Activated T-helper 1 cell treated with anti-CD3 and anti-CD28 coated beads, Interleukin-12 subunit alpha, Interleukin-12 subunit beta, Interleukin-2, Interleukin-4 antibody, amounts not matched to agents 30 ng/mL and 10 ng/mL and 1 ng/mL, durations not matched to agents 14 hours and 24 hours and 36 hours (primary cell): ENCODE data around the gene MYLK4. TPM values are rescaled to one million over a fixed set of nuclear protein-coding genes. Genes with fewer than 3 reads are reported as not detected.

ENCODE experiments used
- DNase-seq: peaks from one replicate; pipeline ENCODE4 v3.0.0; 2021; ENCODE audit warnings: low spot score
- H3K27ac Mint-ChIP-seq: one replicate; pipeline ENCODE4 v1.8.0; 2021; ENCODE audit warnings: mild to moderate bottlenecking, mixed read lengths
- H3K27me3 Mint-ChIP-seq: one replicate; pipeline ENCODE4 v1.8.0; 2022; ENCODE audit warnings: mild to moderate bottlenecking, moderate library complexity, mixed read lengths; ENCODE audit not compliant: insufficient read depth
- H3K36me3 Mint-ChIP-seq: one replicate; pipeline ENCODE4 v1.8.0; 2021; ENCODE audit warnings: low read depth, mixed read lengths
- H3K4me1 Mint-ChIP-seq: one replicate; pipeline ENCODE4 v1.8.0; 2021; ENCODE audit warnings: low read depth, mixed read lengths
- H3K4me3 Mint-ChIP-seq: one replicate; pipeline ENCODE4 v1.8.0; 2021; ENCODE audit warnings: mild to moderate bottlenecking, moderate library complexity, mixed read lengths
- H3K9me3 Mint-ChIP-seq: one replicate; pipeline ENCODE4 v1.8.0; 2021; ENCODE audit warnings: mixed read lengths
- intact Hi-C: fragments of 100-400 bp; cut with micrococcal nuclease; formaldehyde crosslinking; loops from one replicate; pipeline ENCODE4 v1.15.1; 2024
- total RNA-seq: library from RNA; stranded (reverse); gene quantifications from 2 replicates; pipeline ENCODE4 v1.2.3, GENCODE V29; 2022

MYLK4 gene
- total RNA-seq, 1 donor from 2014 or later, result 0.10 TPM

DNA sequence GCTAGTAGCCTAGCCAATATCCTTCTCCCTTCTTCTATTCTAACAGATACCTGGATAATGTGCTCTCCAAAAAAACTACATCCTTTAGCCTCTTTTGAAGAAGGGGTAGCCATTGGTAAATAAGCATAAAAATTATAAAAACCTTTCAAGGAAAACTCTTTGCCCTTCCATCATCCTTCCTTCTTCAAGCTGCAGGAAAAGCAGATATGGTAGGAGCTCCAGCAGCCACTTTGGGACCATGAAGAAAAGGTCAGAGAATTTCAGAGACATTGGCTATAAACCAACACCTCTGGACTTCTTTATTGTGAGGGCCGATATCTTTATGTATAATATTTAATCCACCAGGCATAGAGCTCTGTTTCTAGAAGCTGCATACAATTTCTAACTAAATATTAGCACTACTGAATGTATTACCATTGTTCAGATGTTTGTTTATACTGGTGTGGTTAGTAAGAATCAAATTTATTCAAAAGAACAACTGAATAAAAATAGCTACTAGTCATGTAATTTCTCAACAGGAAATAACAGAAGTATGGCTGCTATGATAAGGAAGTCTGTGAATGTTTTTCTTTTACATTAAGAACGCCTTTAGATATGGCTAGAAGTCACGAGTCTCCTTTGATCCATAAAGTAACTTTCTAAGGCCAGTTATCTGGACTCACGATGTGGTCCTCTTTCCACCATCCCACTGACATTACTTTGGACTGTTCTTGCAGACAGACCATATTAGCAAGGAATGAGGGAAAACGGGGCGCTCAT is 32.2 kb downstream of the MYLK4 start:
- no peaks in the 10 kb centered on the region for H3K36me3 Mint-ChIP-seq
- intact Hi-C loops, result no loop called here
- no peak for DNase-seq
- peaks cover 13% of the 10 kb centered on the region for H3K27me3 Mint-ChIP-seq
- no peaks in the 10 kb centered on the region for H3K4me1 Mint-ChIP-seq
- no peak overlapping the region for H3K4me3 Mint-ChIP-seq
- no peaks in the 10 kb centered on the region for H3K9me3 Mint-ChIP-seq
- no peak overlapping the region for H3K27ac Mint-ChIP-seq

GRCh38 chr6:2716936-2717700 is 33.6 kb downstream of the MYLK4 start:
- Mint-ChIP-seq H3K4me3 (no peak overlapping the region), H3K4me1 (no peaks in the 10 kb centered on the region), H3K27me3 (peaks cover 10% of the 10 kb centered on the region), H3K36me3 (no peaks in the 10 kb centered on the region), H3K9me3 (peaks cover 4% of the 10 kb centered on the region), H3K27ac (no peak overlapping the region)
- DNase-seq, result no peak
- intact Hi-C loops, result no loop called here

DNA sequence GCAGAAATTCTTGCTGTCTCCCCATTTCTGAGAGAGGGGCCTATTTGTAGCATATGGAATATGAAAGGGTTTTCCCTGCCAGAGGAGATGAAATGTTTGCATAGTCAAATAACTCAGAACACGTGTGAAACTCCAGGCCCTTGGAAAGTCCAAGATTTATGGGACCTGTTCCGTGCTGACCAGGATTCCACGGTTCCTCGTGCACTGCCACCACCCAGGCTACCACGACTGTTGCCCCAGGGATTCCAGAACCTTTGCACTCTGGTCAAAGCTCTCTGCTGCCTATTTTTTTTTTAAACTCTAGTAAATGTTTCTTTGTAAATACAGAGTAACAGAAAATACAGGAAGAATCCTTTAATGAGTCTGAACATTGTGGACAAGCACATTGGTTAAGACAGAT is 35.0 kb downstream of the MYLK4 start:
- Mint-ChIP-seq H3K9me3 (peaks cover 12% of the 10 kb centered on the region), H3K4me1 (no peaks in the 10 kb centered on the region), H3K36me3 (no peaks in the 10 kb centered on the region), H3K27me3 (peaks cover 8% of the 10 kb centered on the region), H3K4me3 (no peak overlapping the region), H3K27ac (no peak overlapping the region)
- intact Hi-C loops, result no loop called here
- no peak for DNase-seq

- no peaks in the 10 kb centered on the region for H3K36me3 Mint-ChIP-seq
- no peak overlapping the region for H3K27ac Mint-ChIP-seq
- H3K9me3 Mint-ChIP-seq, result peaks cover 21% of the 10 kb centered on the region
- H3K4me1 Mint-ChIP-seq, result no peaks in the 10 kb centered on the region
- intact Hi-C loops, result no loop called here
- H3K4me3 Mint-ChIP-seq, result no peak overlapping the region
- peaks cover 6% of the 10 kb centered on the region for H3K27me3 Mint-ChIP-seq
- DNase-seq, result no peak
These were observed 36.4 kb downstream of the MYLK4 start for GRCh38 chr6:2714111-2714895.

DNA sequence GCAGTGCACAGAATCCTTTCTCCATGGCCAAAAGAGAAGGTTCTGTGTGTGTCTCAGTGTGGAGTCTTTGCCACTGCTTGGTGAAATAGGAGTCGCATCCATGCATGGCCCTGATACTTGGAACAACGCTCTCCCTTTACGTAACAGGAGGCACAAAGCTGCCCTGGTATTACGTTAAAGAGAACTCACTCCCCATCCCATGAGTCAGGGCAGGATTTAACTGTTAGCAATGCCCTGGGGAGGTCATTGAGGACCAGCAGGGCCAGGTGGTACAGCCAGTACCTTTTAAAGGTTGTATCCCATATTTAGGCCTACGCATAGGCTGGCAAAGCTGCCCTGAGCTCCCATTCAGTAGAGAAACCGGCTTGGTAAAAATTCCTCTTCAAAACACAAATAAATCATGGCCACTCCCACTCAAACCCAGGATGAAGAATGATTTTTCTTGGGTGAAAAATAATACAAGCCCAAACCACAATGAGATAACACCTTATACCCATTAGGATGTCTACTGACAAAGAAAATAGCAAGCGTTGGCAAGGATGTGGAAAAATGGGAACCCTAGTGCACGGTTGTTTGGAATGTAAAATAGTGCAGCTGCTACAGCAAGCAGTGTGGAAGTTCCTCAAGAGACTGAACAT is 37.1 kb downstream of the MYLK4 start:
- Mint-ChIP-seq H3K36me3 (no peaks in the 10 kb centered on the region), H3K4me3 (no peak overlapping the region), H3K27ac (no peak overlapping the region), H3K9me3 (peaks cover 21% of the 10 kb centered on the region), H3K27me3 (peaks cover 6% of the 10 kb centered on the region), H3K4me1 (no peaks in the 10 kb centered on the region)
- intact Hi-C loops, result no loop called here
- no peak for DNase-seq

GRCh38 chr6:2712102-2712501 is 38.6 kb downstream of the MYLK4 start:
- intact Hi-C loops, result no loop called here
- Mint-ChIP-seq H3K27ac (no peak overlapping the region), H3K4me3 (no peak overlapping the region), H3K4me1 (no peaks in the 10 kb centered on the region), H3K36me3 (no peaks in the 10 kb centered on the region), H3K9me3 (peaks cover 21% of the 10 kb centered on the region), H3K27me3 (peaks cover 6% of the 10 kb centered on the region)
- DNase-seq, result no peak

GRCh38 chr6:2710412-2710811 is 40.3 kb downstream of the MYLK4 start:
- H3K4me1 Mint-ChIP-seq, result no peaks in the 10 kb centered on the region
- H3K4me3 Mint-ChIP-seq, result no peak overlapping the region
- intact Hi-C loops, result no loop called here
- peaks cover 3% of the 10 kb centered on the region for H3K27me3 Mint-ChIP-seq
- no peak overlapping the region for H3K27ac Mint-ChIP-seq
- no peak for DNase-seq
- peaks cover 21% of the 10 kb centered on the region for H3K9me3 Mint-ChIP-seq
- no peaks in the 10 kb centered on the region for H3K36me3 Mint-ChIP-seq

DNA sequence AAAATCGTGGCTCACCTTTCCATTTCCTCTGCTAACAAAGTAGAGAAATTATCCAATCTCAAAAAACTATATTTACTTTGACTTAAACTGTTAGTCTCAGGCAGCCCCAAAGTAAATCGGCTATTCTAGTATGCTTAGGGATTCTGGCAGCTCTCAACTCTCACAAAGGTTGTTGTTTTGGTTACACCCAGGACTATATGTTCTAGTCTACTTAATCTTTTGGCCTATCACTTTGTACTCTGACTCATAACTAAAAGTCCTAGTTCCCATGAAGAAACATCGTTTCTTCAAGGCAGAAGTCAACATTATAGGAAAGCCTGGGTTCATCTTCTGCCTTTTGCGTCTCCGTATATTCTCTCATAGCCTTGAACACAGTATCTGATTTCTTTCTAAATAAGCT is 42.3 kb downstream of the MYLK4 start:
- Mint-ChIP-seq H3K4me3 (no peak overlapping the region), H3K27ac (no peak overlapping the region), H3K27me3 (no peaks in the 10 kb centered on the region), H3K4me1 (no peaks in the 10 kb centered on the region), H3K9me3 (peaks cover 21% of the 10 kb centered on the region), H3K36me3 (no peaks in the 10 kb centered on the region)
- intact Hi-C loops, result no loop called here
- DNase-seq, result no peak

DNA sequence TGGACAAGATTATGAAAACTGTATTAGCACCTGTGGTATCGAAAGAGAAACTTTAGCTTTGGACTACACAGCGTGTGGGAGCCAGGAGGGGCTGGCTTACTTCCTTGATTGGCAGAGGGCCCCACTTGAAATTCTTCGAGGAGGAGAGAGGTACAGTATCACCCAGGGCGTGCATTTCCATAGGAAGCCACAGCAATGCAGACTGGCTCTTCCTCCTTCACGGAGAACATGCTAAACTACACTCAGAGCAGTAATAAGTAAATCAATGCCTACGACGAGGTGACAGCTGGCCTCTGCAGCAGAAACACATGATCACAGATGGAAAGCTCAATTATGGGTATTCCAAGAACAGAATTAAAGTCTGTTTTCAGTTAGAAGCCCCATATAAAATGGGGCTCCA is 44.2 kb downstream of the MYLK4 start:
- Mint-ChIP-seq H3K36me3 (no peaks in the 10 kb centered on the region), H3K27ac (no peak overlapping the region), H3K4me1 (no peaks in the 10 kb centered on the region), H3K9me3 (peaks cover 17% of the 10 kb centered on the region), H3K27me3 (peaks cover 4% of the 10 kb centered on the region), H3K4me3 (no peak overlapping the region)
- no peak for DNase-seq
- intact Hi-C loops, result no loop called here

GRCh38 chr6:2705256-2705655 is 45.5 kb downstream of the MYLK4 start:
- Mint-ChIP-seq H3K4me3 (no peak overlapping the region), H3K36me3 (no peaks in the 10 kb centered on the region), H3K27ac (no peak overlapping the region), H3K4me1 (no peaks in the 10 kb centered on the region), H3K9me3 (peaks cover 4% of the 10 kb centered on the region), H3K27me3 (peaks cover 5% of the 10 kb centered on the region)
- no peak for DNase-seq
- intact Hi-C loops, result no loop called here

- H3K9me3 Mint-ChIP-seq, result no peaks in the 10 kb centered on the region
- H3K4me1 Mint-ChIP-seq, result no peaks in the 10 kb centered on the region
- intact Hi-C loops, result no loop called here
- peaks cover 6% of the 10 kb centered on the region for H3K27me3 Mint-ChIP-seq
- no peaks in the 10 kb centered on the region for H3K36me3 Mint-ChIP-seq
- H3K27ac Mint-ChIP-seq, result no peak overlapping the region
- H3K4me3 Mint-ChIP-seq, result no peak overlapping the region
- DNase-seq, result no peak
These were observed 53.4 kb downstream of the MYLK4 start for GRCh38 chr6:2697291-2697690.

DNA sequence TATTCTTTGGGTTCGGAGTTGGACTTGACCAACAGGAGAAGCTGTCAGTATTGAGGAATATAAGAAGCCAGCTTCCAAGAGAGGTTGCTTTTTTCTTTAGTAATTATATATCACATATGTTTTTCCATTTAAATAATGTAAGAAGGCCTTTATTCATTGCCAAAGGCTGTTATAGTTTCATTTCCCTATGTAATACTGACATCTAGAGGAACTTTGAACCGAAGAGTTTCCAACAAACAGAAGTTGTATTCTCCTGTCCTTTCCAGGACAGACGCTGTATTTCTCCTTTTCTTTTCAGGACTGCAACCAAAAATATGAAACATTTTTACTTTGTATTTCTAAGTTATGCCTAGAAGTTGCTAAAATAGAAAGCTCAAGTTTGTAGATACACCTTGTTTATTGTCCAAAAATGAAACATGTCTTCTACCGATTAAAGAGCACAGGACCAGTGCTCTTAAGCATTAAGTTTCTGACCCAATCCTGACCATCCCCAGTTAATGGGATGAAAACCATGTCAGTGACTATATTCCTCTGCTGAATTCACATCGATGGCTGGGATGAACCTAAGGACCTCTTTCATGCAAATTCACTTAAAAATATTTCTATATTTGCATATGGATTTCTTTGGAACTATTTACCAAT is 55.1 kb downstream of the MYLK4 start:
- Mint-ChIP-seq H3K4me3 (no peak overlapping the region), H3K36me3 (no peaks in the 10 kb centered on the region), H3K27ac (no peak overlapping the region), H3K4me1 (no peaks in the 10 kb centered on the region), H3K27me3 (peaks cover 6% of the 10 kb centered on the region), H3K9me3 (no peaks in the 10 kb centered on the region)
- intact Hi-C loops, result no loop called here
- no peak for DNase-seq
